ENCODE measurements around the gene ORC5.

Gene ORC5

GRCh38 chr7:104135760-104136558 is 71.9 kb downstream of the ORC5 start:
- DNase-seq (ENCODE audit: low read depth) = no peak
- no peak overlapping the region for H3K4me3 ChIP-seq (ENCODE audit: low read depth, low read length)

DNA sequence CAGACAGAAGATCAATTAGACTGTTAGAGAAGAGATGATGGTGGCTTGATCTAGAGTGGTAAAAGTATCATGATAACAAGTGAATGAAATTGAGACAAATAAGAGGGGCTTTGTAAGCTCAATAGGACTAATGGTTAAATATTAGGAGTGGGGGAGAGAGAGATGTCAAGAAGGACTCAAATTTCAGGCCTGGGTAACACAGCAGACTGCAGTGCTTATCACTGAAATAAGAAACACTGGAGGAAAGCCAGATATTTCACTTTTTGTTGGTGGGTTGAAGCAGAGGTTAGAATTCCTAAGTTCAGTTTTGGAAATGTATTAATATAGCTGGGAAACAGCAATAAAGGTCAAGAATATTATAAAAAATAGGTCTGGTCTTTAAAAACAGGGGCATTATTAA is 74.6 kb downstream of the ORC5 start:
- DNase-seq (ENCODE audit: low read depth) = no peak
- H3K4me3 ChIP-seq (ENCODE audit: low read depth, low read length) = no peak overlapping the region

GRCh38 chr7:104130726-104131125 is 77.1 kb downstream of the ORC5 start:
- no peak for DNase-seq (ENCODE audit: low read depth)
- H3K4me3 ChIP-seq (ENCODE audit: low read depth, low read length) = no peak overlapping the region

- no peak for DNase-seq (ENCODE audit: low read depth)
- no peak overlapping the region for H3K4me3 ChIP-seq (ENCODE audit: low read depth, low read length)
These were observed 80.6 kb downstream of the ORC5 start for GRCh38 chr7:104127204-104127603.

- H3K4me3 ChIP-seq (ENCODE audit: low read depth, low read length) = no peak overlapping the region
- DNase-seq (ENCODE audit: low read depth) = no peak
These were observed 81.4 kb downstream of the ORC5 start for GRCh38 chr7:104126411-104126841.

DNA sequence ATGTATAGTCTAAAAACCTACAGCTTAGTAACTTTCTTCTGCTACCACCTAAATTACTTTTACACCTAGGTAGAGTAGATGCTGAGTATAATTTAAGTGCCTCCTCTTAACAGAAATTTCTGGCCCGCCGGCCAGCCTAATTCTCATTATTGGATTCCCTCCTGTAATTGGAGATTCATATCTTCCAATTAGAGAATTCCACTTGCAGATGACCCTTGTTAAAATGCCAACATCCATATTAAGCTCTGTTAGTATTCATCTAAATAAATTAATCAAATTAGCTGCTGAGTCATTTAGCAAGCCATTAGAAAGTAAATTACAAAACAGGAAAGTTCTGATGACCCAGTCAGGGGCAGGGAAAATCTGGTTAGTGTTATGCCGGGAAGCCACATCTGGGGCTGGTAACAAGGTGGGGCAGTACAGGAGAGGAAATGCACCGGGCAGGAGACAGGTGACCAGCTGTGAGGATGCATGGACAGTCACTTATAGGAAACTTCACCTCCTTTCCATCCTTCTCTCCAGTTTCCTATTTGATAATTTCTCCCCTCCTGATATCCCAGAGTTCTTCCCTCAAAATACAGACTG is 82.8 kb downstream of the ORC5 start:
- DNase-seq (ENCODE audit: low read depth) = no peak

DNA sequence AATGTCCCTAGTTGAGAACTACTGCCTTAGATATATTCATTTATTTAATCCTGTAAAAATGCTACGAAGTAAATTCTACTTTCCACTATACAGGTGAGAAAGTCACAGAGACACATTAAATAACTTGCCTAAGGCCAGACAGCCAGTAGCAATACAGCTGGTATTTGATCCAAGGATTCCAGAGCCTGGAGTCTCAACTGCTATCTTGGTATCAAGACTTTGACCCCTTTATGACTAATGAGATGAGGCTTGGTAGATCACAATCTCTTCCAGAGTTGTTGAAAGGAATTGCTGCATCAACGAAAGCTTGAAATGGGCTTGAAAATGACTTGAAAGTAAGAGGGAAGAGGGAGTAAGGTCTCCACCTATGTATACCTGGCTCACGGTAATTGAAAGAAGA is 83.3 kb downstream of the ORC5 start:
- H3K4me3 ChIP-seq (ENCODE audit: low read depth, low read length) = no peak overlapping the region
- no peak for DNase-seq (ENCODE audit: low read depth)

More for the DNA sequence above, 82.8 kb downstream of the ORC5 start:
- no peak overlapping the region for H3K4me3 ChIP-seq (ENCODE audit: low read depth, low read length)

DNA sequence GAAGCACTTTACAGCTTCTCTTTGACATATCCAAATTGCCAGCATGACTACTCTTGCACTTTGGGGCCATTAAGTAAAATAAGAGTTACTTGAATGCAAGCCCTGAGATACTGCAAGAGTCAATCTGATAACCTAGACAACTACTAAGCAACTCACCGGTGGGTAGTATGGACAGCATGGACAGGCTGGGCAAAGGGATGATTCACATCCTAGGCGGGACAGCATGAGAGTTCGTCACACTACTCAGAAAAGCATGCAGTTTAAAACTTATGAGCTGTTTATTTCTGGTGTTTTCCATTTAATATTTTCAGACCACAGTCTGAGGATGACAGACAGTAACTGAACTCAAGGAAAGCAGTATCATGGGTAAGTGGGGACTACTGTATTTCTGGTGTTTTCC is 84.0 kb downstream of the ORC5 start:
- no peak for DNase-seq (ENCODE audit: low read depth)
- H3K4me3 ChIP-seq (ENCODE audit: low read depth, low read length) = no peak overlapping the region

GRCh38 chr7:104113788-104114187 is 94.0 kb downstream of the ORC5 start:
- no peak overlapping the region for H3K4me3 ChIP-seq (ENCODE audit: low read depth, low read length)

GRCh38 chr7:104112623-104113022 is 95.2 kb downstream of the ORC5 start:
- DNase-seq (ENCODE audit: low read depth) = no peak

More at GRCh38 chr7:104113788-104114187, 94.0 kb downstream of the ORC5 start:
- no peak for DNase-seq (ENCODE audit: low read depth)

DNA sequence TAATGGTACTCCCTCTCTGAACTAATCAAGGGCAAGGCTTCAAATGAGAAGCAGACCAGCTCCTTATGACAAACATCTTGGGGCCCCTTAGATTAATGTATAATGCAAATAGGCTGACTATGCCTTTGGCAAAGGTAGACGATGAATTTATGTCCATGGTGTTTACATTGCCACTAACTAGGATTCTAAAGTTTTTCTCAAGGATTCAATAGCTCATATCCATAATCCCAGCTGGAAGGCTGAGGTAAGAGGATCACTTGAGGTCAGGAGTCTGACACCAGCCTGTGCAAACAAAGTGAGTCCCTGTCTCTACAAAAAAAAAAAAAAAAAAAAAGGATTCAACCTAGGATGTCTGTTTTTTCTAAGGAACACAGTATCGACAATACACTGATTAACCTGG is 96.5 kb downstream of the ORC5 start:
- no peak overlapping the region for H3K4me3 ChIP-seq (ENCODE audit: low read depth, low read length)
- no peak for DNase-seq (ENCODE audit: low read depth)

More at GRCh38 chr7:104112623-104113022, 95.2 kb downstream of the ORC5 start:
- H3K4me3 ChIP-seq (ENCODE audit: low read depth, low read length) = no peak overlapping the region

DNA sequence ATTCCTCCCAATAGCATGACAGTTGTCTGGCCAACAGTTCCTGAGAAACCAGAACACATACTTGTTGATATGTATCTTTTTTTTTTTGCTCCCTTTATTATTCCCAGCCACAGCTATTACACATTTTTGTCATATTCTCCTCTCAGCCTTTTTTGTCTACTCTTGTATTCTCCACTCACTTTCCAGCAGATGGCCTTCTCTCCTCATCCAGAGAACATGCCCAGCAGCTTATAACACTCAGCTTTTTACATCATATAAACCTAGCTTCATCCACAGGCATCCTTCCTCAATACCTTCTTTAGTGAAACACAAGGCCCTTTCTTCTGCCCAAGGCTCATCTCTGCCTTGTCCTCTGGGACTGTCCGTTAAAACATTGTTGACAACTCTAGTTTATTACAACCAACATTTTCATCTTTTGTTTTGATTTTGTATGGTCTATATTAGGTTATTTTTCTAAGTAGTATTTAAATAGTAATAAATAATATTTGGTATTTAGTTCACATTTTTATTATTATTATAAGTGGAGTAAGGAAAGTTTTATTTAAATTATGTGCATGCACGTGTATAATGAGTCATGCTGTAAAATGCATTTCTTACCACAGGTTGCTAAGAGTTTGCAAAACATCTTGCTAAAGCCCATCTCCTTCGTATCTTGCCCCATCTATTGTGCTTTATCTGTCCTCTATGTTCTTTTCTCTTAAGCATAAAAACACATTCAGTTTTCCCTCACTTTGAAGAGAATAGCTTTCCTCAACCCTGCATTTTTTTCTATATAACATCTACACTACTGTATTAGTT is 101.5 kb downstream of the ORC5 start:
- H3K4me3 ChIP-seq (ENCODE audit: low read depth, low read length) = no peak overlapping the region
- DNase-seq (ENCODE audit: low read depth) = no peak

DNA sequence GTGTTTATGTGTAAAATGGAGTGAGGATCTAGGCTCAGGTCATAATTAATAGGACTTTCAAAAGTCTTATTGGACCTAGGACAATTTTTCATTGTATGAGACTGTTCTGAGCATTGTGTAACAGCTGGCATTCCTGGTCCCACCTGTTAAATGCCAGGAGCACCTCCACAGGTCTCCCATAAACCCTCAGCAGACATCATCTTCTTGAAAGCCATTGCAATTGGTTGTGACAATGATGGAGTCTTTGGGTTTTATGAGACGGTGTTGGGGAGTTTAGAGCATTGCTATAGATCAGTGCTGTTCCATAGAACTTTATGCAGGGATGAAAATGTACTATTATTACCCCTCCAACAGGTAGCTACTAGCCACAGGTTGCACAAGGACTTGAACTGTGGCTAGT is 108.9 kb downstream of the ORC5 start:
- no peak overlapping the region for H3K4me3 ChIP-seq (ENCODE audit: low read depth, low read length)
- no peak for DNase-seq (ENCODE audit: low read depth)

GRCh38 chr7:104096683-104097082 is 111.1 kb downstream of the ORC5 start:
- DNase-seq (ENCODE audit: low read depth) = no peak
- no peak overlapping the region for H3K4me3 ChIP-seq (ENCODE audit: low read depth, low read length)

GRCh38 chr7:104093127-104093526 is 114.7 kb downstream of the ORC5 start:
- no peak for DNase-seq (ENCODE audit: low read depth)
- no peak overlapping the region for H3K4me3 ChIP-seq (ENCODE audit: low read depth, low read length)

GRCh38 chr7:104091242-104091641 is 116.6 kb downstream of the ORC5 start:
- H3K4me3 ChIP-seq (ENCODE audit: low read depth, low read length) = no peak overlapping the region
- DNase-seq (ENCODE audit: low read depth) = no peak

GRCh38 chr7:104089612-104090011 is 118.2 kb downstream of the ORC5 start:
- no peak overlapping the region for H3K4me3 ChIP-seq (ENCODE audit: low read depth, low read length)
- DNase-seq (ENCODE audit: low read depth) = no peak

DNA sequence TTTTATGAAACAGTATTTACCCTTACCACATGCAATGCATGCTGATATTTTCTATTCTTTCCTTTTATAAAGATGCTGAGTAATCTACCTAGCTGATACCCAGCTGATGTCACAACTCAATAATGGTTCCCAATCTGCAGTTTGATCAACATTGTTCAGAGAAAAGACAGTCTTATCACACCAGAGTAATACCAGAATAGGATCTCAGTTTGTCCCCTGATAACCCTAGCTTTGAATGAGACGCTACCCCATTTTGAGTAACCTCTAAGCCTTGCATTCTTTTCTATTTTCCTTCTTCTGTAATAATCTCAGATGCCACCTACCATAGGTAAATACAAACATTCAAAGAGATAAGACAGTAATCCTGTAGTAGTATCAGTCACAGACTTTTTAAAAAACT is 118.8 kb downstream of the ORC5 start:
- H3K4me3 ChIP-seq (ENCODE audit: low read depth, low read length) = no peak overlapping the region
- DNase-seq (ENCODE audit: low read depth) = no peak

All from skeletal muscle cell (primary cell).